Heart left ventricle (tissue), 13 donors: ENCODE results near the gene OGT.

Source experiments
- CTCF ChIP-seq, 12 donors: fragments of 200-600 bp; sonication (generic) in 4 of 12; IDR thresholded peaks; one replicate each; pipeline versions ENCODE4 v1.5.0 to v1.8.0; 2018 to 2022; ENCODE audit warnings: antibody characterized with exemption in 12 of 12, mild to moderate bottlenecking in 5 of 12
- POLR2A ChIP-seq, 2 donors: fragments of 450-650 bp; IDR thresholded peaks; one replicate each; pipeline ENCODE4 v1.6.1; 2017; ENCODE audit warnings: antibody characterized with exemption in 2 of 2, mild to moderate bottlenecking in 2 of 2, moderate library complexity in 2 of 2
- donor health status: ischemic (EF 13 %, LVEDD 7.1; RV severe dilation, severe dysfunction).
- donor health status: DM: no; HTN: yes; CAD: no.
- donor health status: DM: no; HTN: no; CAD: no.
- donor health status: ischemic (EF 25% LVEDD 6.9; RV normal size, moderate dysfunction).
- donor health status: ischemic (EF 25% LVEDD 5.7; RV mildly dilated, moderate dysfunction).
- donor health status: ischemic (EF 35%, LVEDD 5.7; RV mildly dilated, moderate dysfunction).
- donor health status: nonischemic (EF 11% LVEDD 7.7; RV severe dilation, severe dysfunction).
- donor health status: DM: yes; HTN: yes; CAD: no.
- donor health status: PGD.
- donor health status: ischemic (EF 29% LVEDD 5.4; RV normal size, mild dysfunction).
- donor health status: nonischemic (EF 23%, LVEDD 6.1; RV moderate dilation, normal function).

GRCh38 chrX:71509289-71509688 lies 23.6 kb upstream of the OGT start:
- TF ChIP-seq CTCF (IDR thresholded peaks at IDR 0.05): no peak
- TF ChIP-seq POLR2A (IDR thresholded peaks at IDR 0.05): no peak
